GM12892 (cell line): ENCODE results near the gene GON4L.

ENCODE experiments used
- POLR2A ChIP-seq: IDR thresholded peaks from 2 replicates; pipeline ENCODE4 v1.6.1; 2011; ENCODE audit warnings: low read depth, low read length, control low read depth
- POLR2AphosphoS5 ChIP-seq: IDR thresholded peaks from 2 replicates; pipeline ENCODE4 v1.6.1; 2011; ENCODE audit warnings: low read depth, low read length, control low read depth

GRCh38 chr1:155872527-155872926 lies 15.5 kb upstream of the GON4L start:
- no peak for TF ChIP-seq POLR2A
- TF ChIP-seq POLR2AphosphoS5, result no peak
